Glomerular endothelial cell (primary cell): Measurements from ENCODE around the gene B3GAT2. TPM values are rescaled to one million over a fixed set of nuclear protein-coding genes. Genes with fewer than 3 reads are reported as not detected.

ENCODE experiments used
- DNase-seq: peaks from one replicate; pipeline ENCODE4 v3.0.0-alpha.2; 2011; ENCODE audit warnings: low read depth, low spot score; ENCODE audit errors: extremely low read depth
- total RNA-seq: library from RNA; depleted of rRNA; stranded (reverse); fragments of >200 nt; gene quantifications from 2 replicates; pipeline ENCODE4 v1.2.3, GENCODE V29; 2015

Gene B3GAT2
- total RNA-seq, 1 donor from 2014 or later: not detected

GRCh38 chr6:70901324-70901723 is 55.5 kb downstream of the B3GAT2 start:
- DNase-seq: no peak

GRCh38 chr6:70900047-70900446 is 56.8 kb downstream of the B3GAT2 start:
- no peak for DNase-seq

- DNase-seq: no peak
Observed at GRCh38 chr6:70894001-70894400, 62.9 kb downstream of the B3GAT2 start.

GRCh38 chr6:70889270-70889669 is 67.6 kb downstream of the B3GAT2 start:
- DNase-seq: no peak

GRCh38 chr6:70886661-70887060 is 70.2 kb downstream of the B3GAT2 start:
- no peak for DNase-seq

- DNase-seq: no peak
Observed at GRCh38 chr6:70886071-70886470, 70.8 kb downstream of the B3GAT2 start.

GRCh38 chr6:70884074-70884983 is 72.5 kb downstream of the B3GAT2 start:
- DNase-seq: peak; percentile 41

- no peak for DNase-seq
Observed at GRCh38 chr6:70879496-70879895, 77.4 kb downstream of the B3GAT2 start.

- no peak for DNase-seq
Observed at GRCh38 chr6:70874181-70874913, 82.5 kb downstream of the B3GAT2 start.

GRCh38 chr6:70872469-70872868 is 84.4 kb downstream of the B3GAT2 start:
- DNase-seq: no peak

- no peak for DNase-seq
Observed at GRCh38 chr6:70864401-70864800, 92.5 kb downstream of the B3GAT2 start.

GRCh38 chr6:70863343-70863742 is 93.5 kb downstream of the B3GAT2 start:
- no peak for DNase-seq

- DNase-seq: no peak
Observed at GRCh38 chr6:70860920-70861319, 95.9 kb downstream of the B3GAT2 start.

- no peak for DNase-seq
Observed at GRCh38 chr6:70860045-70860444, 96.8 kb downstream of the B3GAT2 start.

- no peak for DNase-seq
Observed at GRCh38 chr6:70857387-70858077, 99.3 kb downstream of the B3GAT2 start.

GRCh38 chr6:70852667-70853246 is 104.1 kb downstream of the B3GAT2 start:
- DNase-seq: no peak

GRCh38 chr6:70849348-70850069 is 107.4 kb downstream of the B3GAT2 start:
- DNase-seq: no peak

- DNase-seq: no peak
Observed at GRCh38 chr6:70847106-70848084, 109.5 kb downstream of the B3GAT2 start.

- no peak for DNase-seq
Observed at GRCh38 chr6:70846207-70846835, 110.5 kb downstream of the B3GAT2 start.
